ENCODE results near the gene AGO1.

DNA sequence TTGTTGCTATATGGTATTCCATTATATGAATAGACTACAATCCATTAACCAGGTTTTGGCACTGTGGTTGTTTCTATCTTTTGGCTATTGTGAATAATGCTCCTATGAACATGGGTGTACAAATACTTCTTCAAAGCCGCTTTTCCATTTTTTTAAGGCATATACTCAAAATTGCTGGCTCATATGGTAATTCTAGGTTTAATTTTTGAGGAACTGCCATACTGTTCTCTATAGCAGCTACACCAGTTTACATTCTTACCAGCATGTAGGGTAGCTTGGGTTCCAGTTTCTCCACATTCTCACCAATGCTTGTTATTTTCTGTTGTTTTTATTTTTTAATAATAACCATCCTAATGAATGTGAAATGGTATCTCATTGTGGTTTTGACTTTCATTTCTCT lies 19.9 kb upstream of the AGO1 start:
- TF ChIP-seq, protein P1, sequence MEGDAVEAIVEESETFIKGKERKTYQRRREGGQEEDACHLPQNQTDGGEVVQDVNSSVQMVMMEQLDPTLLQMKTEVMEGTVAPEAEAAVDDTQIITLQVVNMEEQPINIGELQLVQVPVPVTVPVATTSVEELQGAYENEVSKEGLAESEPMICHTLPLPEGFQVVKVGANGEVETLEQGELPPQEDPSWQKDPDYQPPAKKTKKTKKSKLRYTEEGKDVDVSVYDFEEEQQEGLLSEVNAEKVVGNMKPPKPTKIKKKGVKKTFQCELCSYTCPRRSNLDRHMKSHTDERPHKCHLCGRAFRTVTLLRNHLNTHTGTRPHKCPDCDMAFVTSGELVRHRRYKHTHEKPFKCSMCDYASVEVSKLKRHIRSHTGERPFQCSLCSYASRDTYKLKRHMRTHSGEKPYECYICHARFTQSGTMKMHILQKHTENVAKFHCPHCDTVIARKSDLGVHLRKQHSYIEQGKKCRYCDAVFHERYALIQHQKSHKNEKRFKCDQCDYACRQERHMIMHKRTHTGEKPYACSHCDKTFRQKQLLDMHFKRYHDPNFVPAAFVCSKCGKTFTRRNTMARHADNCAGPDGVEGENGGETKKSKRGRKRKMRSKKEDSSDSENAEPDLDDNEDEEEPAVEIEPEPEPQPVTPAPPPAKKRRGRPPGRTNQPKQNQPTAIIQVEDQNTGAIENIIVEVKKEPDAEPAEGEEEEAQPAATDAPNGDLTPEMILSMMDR (IDR thresholded peaks at IDR 0.05; ENCODE audit: poor library complexity): no peak
- TF ChIP-seq EZH2 (IDR thresholded peaks at IDR 0.05; ENCODE audit: borderline replicate concordance): no peak
